ENCODE results near the gene TP63.

- TF ChIP-seq CTCF (IDR thresholded peaks at IDR 0.05) (no peak), POLR2A (IDR thresholded peaks at IDR 0.05) (no peak)
These were observed 105.9 kb downstream of the TP63 start for GRCh38 chr3:189737071-189737470.

All from Peyer's patch (tissue), 4 donors.